KMS-11 (cell line): ENCODE measurements around the gene NDUFV1.

Experiments
- H2AFZ ChIP-seq: fragments of 200-600 bp; sonication (generic); 2 replicates; pipeline ENCODE4 v1.6.1; 2016; ENCODE audit warnings: antibody characterized with exemption, mixed run types, low read depth
- H3K27ac ChIP-seq: fragments of 200-600 bp; sonication (generic); 2 replicates; pipeline ENCODE4 v1.6.1; 2016; ENCODE audit warnings: mild to moderate bottlenecking, mixed run types
- H3K27me3 ChIP-seq: fragments of 200-600 bp; sonication (generic); 2 replicates; pipeline ENCODE4 v1.6.1; 2017; ENCODE audit warnings: mild to moderate bottlenecking, low read depth, mixed run types, moderate library complexity; ENCODE audit not compliant: insufficient read depth
- H3K36me3 ChIP-seq: fragments of 200-600 bp; sonication (generic); 2 replicates; pipeline ENCODE4 v1.6.1; 2017; ENCODE audit warnings: mild to moderate bottlenecking, mixed run types; ENCODE audit not compliant: insufficient read depth
- H3K4me1 ChIP-seq: fragments of 200-600 bp; sonication (generic); 2 replicates; pipeline ENCODE4 v1.6.1; 2016; ENCODE audit warnings: mild to moderate bottlenecking, low read depth, mixed run types; ENCODE audit not compliant: poor library complexity, severe bottlenecking
- H3K4me2 ChIP-seq: fragments of 200-600 bp; sonication (generic); 2 replicates; pipeline ENCODE4 v1.7.0; 2016; ENCODE audit warnings: mild to moderate bottlenecking, mixed run types
- H3K4me3 ChIP-seq: fragments of 200-600 bp; sonication (generic); IDR thresholded peaks from 2 replicates; pipeline ENCODE4 v1.6.1; 2017; ENCODE audit warnings: low read depth, low read length, mixed read lengths; ENCODE audit not compliant: insufficient read depth
- H3K79me2 ChIP-seq: fragments of 200-600 bp; sonication (generic); 2 replicates; pipeline ENCODE4 v1.6.1; 2016; ENCODE audit warnings: low read depth, mixed run types; ENCODE audit not compliant: insufficient read depth
- H3K9ac ChIP-seq: fragments of 200-600 bp; sonication (generic); 2 replicates; pipeline ENCODE4 v1.6.1; 2016; ENCODE audit warnings: mild to moderate bottlenecking, mixed run types
- H4K20me1 ChIP-seq: fragments of 200-600 bp; sonication (generic); 2 replicates; pipeline ENCODE4 v1.6.1; 2016; ENCODE audit warnings: mild to moderate bottlenecking, mixed run types; ENCODE audit not compliant: insufficient read depth
- CTCF ChIP-seq: fragments of 200-600 bp; sonication (generic); conservative IDR thresholded peaks from 2 replicates; pipeline ENCODE4 v1.6.1; 2017; ENCODE audit warnings: low read depth, mild to moderate bottlenecking, antibody characterized with exemption, low read length, moderate library complexity, mixed read lengths

The NDUFV1 gene

GRCh38 chr11:67651976-67652781 is 45.4 kb downstream of the NDUFV1 start:
- H2AFZ ChIP-seq: no peak overlapping the region
- TF ChIP-seq CTCF: no peak
- H3K4me2 ChIP-seq: no peak overlapping the region
- no peaks in the 10 kb centered on the region for H4K20me1 ChIP-seq
- no peaks in the 10 kb centered on the region for H3K79me2 ChIP-seq
- H3K27me3 ChIP-seq: no peaks in the 10 kb centered on the region
- H3K9ac ChIP-seq: no peak overlapping the region
- no peak overlapping the region for H3K4me3 ChIP-seq
- H3K36me3 ChIP-seq: no peaks in the 10 kb centered on the region
- no peak overlapping the region for H3K27ac ChIP-seq
- H3K4me1 ChIP-seq: peaks cover 35% of the 10 kb centered on the region

GRCh38 chr11:67652965-67653845 is 46.5 kb downstream of the NDUFV1 start:
- H3K4me2 ChIP-seq: no peak overlapping the region
- TF ChIP-seq CTCF: no peak

GRCh38 chr11:67654225-67654624 is 47.5 kb downstream of the NDUFV1 start:
- no peak overlapping the region for H3K9ac ChIP-seq
- H3K36me3 ChIP-seq: no peaks in the 10 kb centered on the region
- H3K27ac ChIP-seq: no peak overlapping the region
- H3K4me1 ChIP-seq: peaks cover 27% of the 10 kb centered on the region
- H2AFZ ChIP-seq: no peak overlapping the region
- TF ChIP-seq CTCF: no peak
- H3K27me3 ChIP-seq: no peaks in the 10 kb centered on the region
- H3K4me3 ChIP-seq: no peak overlapping the region
- no peaks in the 10 kb centered on the region for H3K79me2 ChIP-seq
- no peak overlapping the region for H3K4me2 ChIP-seq
- H4K20me1 ChIP-seq: no peaks in the 10 kb centered on the region

More at GRCh38 chr11:67652965-67653845, 46.5 kb downstream of the NDUFV1 start:
- H3K27me3 ChIP-seq: no peaks in the 10 kb centered on the region
- peaks cover 30% of the 10 kb centered on the region for H3K4me1 ChIP-seq
- H3K9ac ChIP-seq: no peak overlapping the region
- H3K27ac ChIP-seq: no peak overlapping the region
- no peaks in the 10 kb centered on the region for H3K36me3 ChIP-seq
- no peaks in the 10 kb centered on the region for H3K79me2 ChIP-seq
- H3K4me3 ChIP-seq: no peak overlapping the region
- H4K20me1 ChIP-seq: no peaks in the 10 kb centered on the region
- no peak overlapping the region for H2AFZ ChIP-seq

GRCh38 chr11:67656278-67656922 is 49.7 kb downstream of the NDUFV1 start:
- no peaks in the 10 kb centered on the region for H3K36me3 ChIP-seq
- peaks cover 12% of the 10 kb centered on the region for H3K4me1 ChIP-seq
- H3K27ac ChIP-seq: no peak overlapping the region
- H4K20me1 ChIP-seq: no peaks in the 10 kb centered on the region
- H3K9ac ChIP-seq: no peak overlapping the region
- H3K27me3 ChIP-seq: peaks cover 2% of the 10 kb centered on the region; the same call in 1 of the 2 replicates
- H3K4me3 ChIP-seq: no peak overlapping the region
- H3K4me2 ChIP-seq: no peak overlapping the region
- H2AFZ ChIP-seq: no peak overlapping the region
- H3K79me2 ChIP-seq: no peaks in the 10 kb centered on the region
- TF ChIP-seq CTCF: no peak
